ENCODE measurements around the gene ARRDC4. TPM values are rescaled to one million over a fixed set of nuclear protein-coding genes. Genes with fewer than 3 reads are reported as not detected.

The ARRDC4 gene
- total RNA-seq, 1 experiment from 2014 or later, result 2.1 TPM

DNA sequence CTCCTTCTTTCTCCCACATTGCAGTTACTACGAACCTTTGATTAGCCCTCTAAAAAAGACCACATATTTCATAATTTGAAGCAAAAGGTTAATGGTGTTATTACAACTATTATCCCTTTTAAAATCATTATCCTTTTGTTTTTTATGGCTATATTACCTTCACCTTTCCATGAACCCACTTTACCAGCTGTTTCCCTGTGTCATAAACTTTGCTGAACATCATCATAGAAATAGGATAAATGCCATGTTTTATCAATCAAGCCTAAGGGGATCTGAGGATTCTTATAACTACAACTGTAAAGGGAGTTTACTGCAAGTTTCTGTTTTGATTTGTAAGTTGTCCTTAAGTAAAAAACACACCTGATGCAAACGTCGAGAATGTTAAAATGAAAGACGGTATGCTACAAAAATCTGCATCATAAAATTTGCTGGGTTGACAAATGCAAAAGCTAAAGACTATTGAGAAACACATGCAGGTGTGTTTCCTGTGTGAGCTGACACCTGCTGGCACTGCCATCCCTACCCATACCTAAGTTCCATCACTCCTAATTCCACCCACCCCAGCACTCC, 39.1 kb upstream of the ARRDC4 start:
- DNase-seq (ENCODE audit: low spot score), result no peak
- peaks cover 1% of the 10 kb centered on the region for H3K27me3 ChIP-seq (replicated peaks; ENCODE audit: insufficient read depth, low read depth, low read length, poor library complexity)
- intact Hi-C loops (cut with micrococcal nuclease; ENCODE audit: unreplicated experiment), result no loop called here
- H3K27ac ChIP-seq (ENCODE audit: low read depth, low read length, poor library complexity, severe bottlenecking), result no peak overlapping the region
- no peak for TF ChIP-seq EZH2 (IDR thresholded peaks at IDR 0.05; ENCODE audit: borderline replicate concordance, low read depth, low read length, poor library complexity, severe bottlenecking)
- TF ChIP-seq, protein P1, sequence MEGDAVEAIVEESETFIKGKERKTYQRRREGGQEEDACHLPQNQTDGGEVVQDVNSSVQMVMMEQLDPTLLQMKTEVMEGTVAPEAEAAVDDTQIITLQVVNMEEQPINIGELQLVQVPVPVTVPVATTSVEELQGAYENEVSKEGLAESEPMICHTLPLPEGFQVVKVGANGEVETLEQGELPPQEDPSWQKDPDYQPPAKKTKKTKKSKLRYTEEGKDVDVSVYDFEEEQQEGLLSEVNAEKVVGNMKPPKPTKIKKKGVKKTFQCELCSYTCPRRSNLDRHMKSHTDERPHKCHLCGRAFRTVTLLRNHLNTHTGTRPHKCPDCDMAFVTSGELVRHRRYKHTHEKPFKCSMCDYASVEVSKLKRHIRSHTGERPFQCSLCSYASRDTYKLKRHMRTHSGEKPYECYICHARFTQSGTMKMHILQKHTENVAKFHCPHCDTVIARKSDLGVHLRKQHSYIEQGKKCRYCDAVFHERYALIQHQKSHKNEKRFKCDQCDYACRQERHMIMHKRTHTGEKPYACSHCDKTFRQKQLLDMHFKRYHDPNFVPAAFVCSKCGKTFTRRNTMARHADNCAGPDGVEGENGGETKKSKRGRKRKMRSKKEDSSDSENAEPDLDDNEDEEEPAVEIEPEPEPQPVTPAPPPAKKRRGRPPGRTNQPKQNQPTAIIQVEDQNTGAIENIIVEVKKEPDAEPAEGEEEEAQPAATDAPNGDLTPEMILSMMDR (conservative IDR thresholded peaks at IDR 0.05; ENCODE audit: low read depth, low read length), result no peak
- no TSS peak for BruUV-seq (replicated peaks)
- ChIA-PET CTCF (no interaction called here), POLR2A (ENCODE audit: low non-redundant PET) (no interaction called here)
- H3K4me3 ChIP-seq (ENCODE audit: low read depth, low read length, poor library complexity, severe bottlenecking), result no peak overlapping the region
- H3K4me1 ChIP-seq (ENCODE audit: insufficient read depth, low read length, poor library complexity, severe bottlenecking), result no peaks in the 10 kb centered on the region
- H3K36me3 ChIP-seq (ENCODE audit: insufficient read depth, low read length, poor library complexity, severe bottlenecking), result no peaks in the 10 kb centered on the region
- peaks cover 6% of the 10 kb centered on the region for H3K9me3 ChIP-seq (ENCODE audit: low read depth, low read length, poor library complexity, severe bottlenecking)

DNA sequence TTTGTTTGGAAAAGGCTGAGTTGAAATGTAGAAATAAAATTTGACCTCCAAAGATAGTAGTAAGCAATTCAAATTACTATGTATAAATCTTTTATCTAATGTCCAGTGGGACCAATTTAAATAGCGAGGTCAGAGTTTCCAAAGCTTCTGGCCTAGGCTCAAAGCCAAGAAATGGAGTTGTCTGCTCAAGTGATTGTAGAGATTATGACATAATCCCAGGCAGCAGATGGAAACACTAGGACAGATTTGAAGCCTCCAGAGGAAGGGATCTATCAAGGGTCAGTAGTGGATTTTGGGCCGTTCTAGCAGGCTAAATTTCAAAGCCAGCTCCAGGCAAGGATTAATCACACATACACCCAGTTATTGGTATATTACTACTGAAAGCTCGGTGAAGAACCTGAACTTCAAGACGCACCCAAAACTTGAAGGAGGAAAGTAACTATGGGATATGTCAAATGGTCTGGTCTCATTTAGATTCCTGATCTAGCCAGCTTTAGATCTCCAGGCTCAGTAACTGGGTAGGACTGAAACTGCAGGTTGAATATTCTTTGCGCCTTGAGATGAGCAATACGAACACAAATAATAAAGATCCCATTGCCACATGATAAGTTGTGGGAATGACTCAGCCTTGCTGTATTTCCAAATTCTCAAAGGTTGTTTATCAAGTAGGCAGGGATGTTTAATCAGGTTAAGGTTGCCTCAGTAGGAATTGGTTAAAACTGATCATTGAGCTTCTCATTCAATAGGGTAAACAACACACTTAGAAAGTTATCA, 30.9 kb upstream of the ARRDC4 start:
- intact Hi-C loops (cut with micrococcal nuclease; ENCODE audit: unreplicated experiment), result no loop called here
- DNase-seq (ENCODE audit: low spot score), result no peak
- Histone ChIP-seq H3K9me3 (ENCODE audit: low read depth, low read length, poor library complexity, severe bottlenecking) (no peaks in the 10 kb centered on the region), H3K36me3 (ENCODE audit: insufficient read depth, low read length, poor library complexity, severe bottlenecking) (no peaks in the 10 kb centered on the region), H3K4me3 (ENCODE audit: low read depth, low read length, poor library complexity, severe bottlenecking) (no peak overlapping the region), H3K4me1 (ENCODE audit: insufficient read depth, low read length, poor library complexity, severe bottlenecking) (no peaks in the 10 kb centered on the region), H3K27ac (ENCODE audit: low read depth, low read length, poor library complexity, severe bottlenecking) (no peak overlapping the region), H3K27me3 (replicated peaks; ENCODE audit: insufficient read depth, low read depth, low read length, poor library complexity) (no peaks in the 10 kb centered on the region)
- TF ChIP-seq, protein P1 (conservative IDR thresholded peaks at IDR 0.05; ENCODE audit: low read depth, low read length), result no peak
- no peak for TF ChIP-seq EZH2 (IDR thresholded peaks at IDR 0.05; ENCODE audit: borderline replicate concordance, low read depth, low read length, poor library complexity, severe bottlenecking)
- no TSS peak for BruUV-seq (replicated peaks)
- ChIA-PET POLR2A (ENCODE audit: low non-redundant PET) (interaction anchor here (0.6 kb wide), 1 partner anchor 54 kb away, joined by 3 read pairs; no protein-coding TSS in a partner anchor), CTCF (no interaction called here)

DNA sequence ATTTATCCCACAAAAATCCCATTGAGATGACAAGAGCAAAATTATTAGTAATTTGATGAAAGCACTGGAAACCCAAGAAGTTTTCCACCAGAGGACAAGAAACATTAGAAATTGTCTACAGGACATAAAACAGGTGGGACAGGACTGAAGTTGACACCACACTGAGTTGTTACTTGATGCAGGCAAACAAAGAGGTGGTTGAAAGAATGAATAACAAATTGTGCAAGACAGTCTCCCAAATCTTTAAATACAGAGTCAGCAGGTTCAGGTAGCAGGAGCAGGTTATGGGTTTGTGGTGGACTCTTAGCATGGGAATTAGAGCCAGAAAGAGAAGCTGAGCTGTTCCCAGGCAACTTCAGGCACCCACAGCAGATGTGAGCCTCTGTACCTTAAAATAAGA, 30.3 kb upstream of the ARRDC4 start:
- Histone ChIP-seq H3K27ac (ENCODE audit: low read depth, low read length, poor library complexity, severe bottlenecking) (no peak overlapping the region), H3K36me3 (ENCODE audit: insufficient read depth, low read length, poor library complexity, severe bottlenecking) (no peaks in the 10 kb centered on the region), H3K27me3 (replicated peaks; ENCODE audit: insufficient read depth, low read depth, low read length, poor library complexity) (no peaks in the 10 kb centered on the region), H3K4me1 (ENCODE audit: insufficient read depth, low read length, poor library complexity, severe bottlenecking) (no peaks in the 10 kb centered on the region), H3K9me3 (ENCODE audit: low read depth, low read length, poor library complexity, severe bottlenecking) (no peaks in the 10 kb centered on the region), H3K4me3 (ENCODE audit: low read depth, low read length, poor library complexity, severe bottlenecking) (no peak overlapping the region)
- ChIA-PET CTCF (no interaction called here), POLR2A (ENCODE audit: low non-redundant PET) (no interaction called here)
- intact Hi-C loops (cut with micrococcal nuclease; ENCODE audit: unreplicated experiment), result no loop called here
- no peak for TF ChIP-seq EZH2 (IDR thresholded peaks at IDR 0.05; ENCODE audit: borderline replicate concordance, low read depth, low read length, poor library complexity, severe bottlenecking)
- BruUV-seq (replicated peaks), result no TSS peak
- no peak for DNase-seq (ENCODE audit: low spot score)

All from A673 (cell line).